ENCODE results near the gene MORN5.

Gene MORN5

DNA sequence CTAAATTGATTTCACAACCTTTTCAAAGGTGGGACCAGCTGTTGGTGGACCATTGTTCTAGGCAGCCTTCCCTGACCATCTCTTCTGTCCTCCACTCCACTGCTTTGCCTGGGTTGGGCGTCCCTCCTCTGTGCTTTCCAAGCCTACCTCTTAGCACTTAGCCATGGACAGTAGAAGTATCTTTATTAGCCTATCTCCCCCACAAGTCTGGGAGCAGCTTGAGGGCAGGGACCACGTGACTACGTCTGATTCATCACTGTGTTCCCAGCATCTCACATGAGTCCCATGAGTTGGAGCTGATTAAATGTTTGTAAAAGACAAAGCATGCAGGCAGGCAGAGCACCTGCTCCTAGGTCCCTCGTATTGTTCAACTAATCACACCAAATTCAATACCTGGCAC is 20.9 kb downstream of the MORN5 start:
- H3K4me1 ChIP-seq (ENCODE audit: control insufficient read depth, insufficient read depth, low read length), result peaks cover 10% of the 10 kb centered on the region
- H3K36me3 ChIP-seq (ENCODE audit: insufficient read depth, low read length), result no peaks in the 10 kb centered on the region
- no peak overlapping the region for H3K4me2 ChIP-seq (ENCODE audit: low read length)
- no peaks in the 10 kb centered on the region for H3K9me3 ChIP-seq (replicated peaks; ENCODE audit: low read length)
- peaks cover 56% of the 10 kb centered on the region for H3K27me3 ChIP-seq (ENCODE audit: control insufficient read depth, insufficient read depth, low read length)
- H3K4me3 ChIP-seq (ENCODE audit: low read length), result no peak overlapping the region
- no peak overlapping the region for H3K9ac ChIP-seq (ENCODE audit: low read depth, low read length)

DNA sequence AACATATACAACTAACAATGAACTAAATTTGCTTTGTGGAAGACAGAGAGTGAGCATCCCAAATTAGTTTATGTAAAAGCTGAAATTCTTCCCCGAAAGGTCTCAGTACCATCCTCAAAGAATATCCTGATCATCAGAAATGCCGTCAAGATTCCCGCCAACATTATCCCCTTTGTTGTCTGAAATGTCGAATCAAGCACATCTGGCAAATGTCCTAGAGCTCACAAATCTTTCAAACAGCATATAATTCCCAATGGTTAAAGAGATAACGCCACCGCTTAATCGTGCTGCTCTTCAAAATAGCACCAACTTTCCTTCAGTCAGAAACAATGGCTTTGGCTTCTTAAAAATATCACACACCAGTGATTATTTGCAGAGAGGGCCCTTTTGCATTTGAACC is 23.8 kb downstream of the MORN5 start:
- Histone ChIP-seq H3K27me3 (ENCODE audit: control insufficient read depth, insufficient read depth, low read length) (peaks cover 48% of the 10 kb centered on the region), H3K4me2 (ENCODE audit: low read length) (no peak overlapping the region)

DNA sequence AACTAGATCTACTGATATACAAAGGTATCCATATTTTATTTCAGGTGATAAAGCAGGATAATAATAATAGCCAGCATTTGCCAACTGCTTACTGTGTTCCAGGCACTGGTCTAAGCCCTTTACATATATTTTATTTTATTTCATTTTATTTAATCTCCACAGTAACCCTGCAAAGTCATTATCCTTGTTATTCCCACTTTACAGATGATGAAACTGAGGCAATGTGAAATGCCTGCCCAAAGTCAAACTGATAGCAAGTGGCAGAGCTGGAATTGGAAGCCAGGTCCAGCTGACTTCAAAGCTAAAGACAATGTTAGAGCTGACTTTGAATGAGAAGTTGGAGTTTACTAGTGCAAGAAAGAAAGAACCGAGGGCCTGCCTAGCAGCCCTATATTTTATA is 24.8 kb downstream of the MORN5 start:
- Histone ChIP-seq H3K36me3 (ENCODE audit: insufficient read depth, low read length) (no peaks in the 10 kb centered on the region), H3K4me1 (ENCODE audit: control insufficient read depth, insufficient read depth, low read length) (peaks cover 9% of the 10 kb centered on the region), H3K9ac (ENCODE audit: low read depth, low read length) (no peak overlapping the region), H3K4me3 (ENCODE audit: low read length) (no peak overlapping the region), H3K27me3 (ENCODE audit: control insufficient read depth, insufficient read depth, low read length) (peaks cover 39% of the 10 kb centered on the region), H3K9me3 (replicated peaks; ENCODE audit: low read length) (no peaks in the 10 kb centered on the region), H3K4me2 (ENCODE audit: low read length) (no peak overlapping the region)

More for the DNA sequence above, 23.8 kb downstream of the MORN5 start:
- Histone ChIP-seq H3K36me3 (ENCODE audit: insufficient read depth, low read length) (no peaks in the 10 kb centered on the region), H3K4me1 (ENCODE audit: control insufficient read depth, insufficient read depth, low read length) (peaks cover 10% of the 10 kb centered on the region), H3K9ac (ENCODE audit: low read depth, low read length) (no peak overlapping the region), H3K9me3 (replicated peaks; ENCODE audit: low read length) (no peaks in the 10 kb centered on the region), H3K4me3 (ENCODE audit: low read length) (no peak overlapping the region)

DNA sequence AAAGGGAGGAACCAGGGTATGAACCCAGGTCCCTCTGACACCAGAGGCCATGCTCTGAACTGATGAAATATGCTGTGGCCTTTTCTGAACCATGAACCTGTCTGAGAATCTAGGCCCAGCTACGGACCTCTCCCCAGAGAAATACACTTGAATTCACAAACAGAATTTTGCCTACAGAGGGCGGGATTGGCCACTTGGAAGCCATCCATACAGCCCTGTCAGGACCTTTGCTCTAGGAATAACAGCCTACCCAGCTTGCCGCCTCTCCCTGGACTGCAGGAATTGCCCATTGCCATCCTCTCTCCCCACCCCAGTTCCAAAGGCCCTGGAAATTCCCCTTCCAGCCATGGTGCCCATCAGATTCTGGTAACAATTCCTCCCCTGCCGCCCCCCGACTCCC is 26.6 kb downstream of the MORN5 start:
- H3K4me3 ChIP-seq (ENCODE audit: low read length), result no peak overlapping the region
- no peaks in the 10 kb centered on the region for H3K9me3 ChIP-seq (replicated peaks; ENCODE audit: low read length)
- peaks cover 39% of the 10 kb centered on the region for H3K27me3 ChIP-seq (ENCODE audit: control insufficient read depth, insufficient read depth, low read length)
- H3K4me1 ChIP-seq (ENCODE audit: control insufficient read depth, insufficient read depth, low read length), result no peaks in the 10 kb centered on the region
- H3K36me3 ChIP-seq (ENCODE audit: insufficient read depth, low read length), result no peaks in the 10 kb centered on the region
- no peak overlapping the region for H3K9ac ChIP-seq (ENCODE audit: low read depth, low read length)
- H3K4me2 ChIP-seq (ENCODE audit: low read length), result no peak overlapping the region

DNA sequence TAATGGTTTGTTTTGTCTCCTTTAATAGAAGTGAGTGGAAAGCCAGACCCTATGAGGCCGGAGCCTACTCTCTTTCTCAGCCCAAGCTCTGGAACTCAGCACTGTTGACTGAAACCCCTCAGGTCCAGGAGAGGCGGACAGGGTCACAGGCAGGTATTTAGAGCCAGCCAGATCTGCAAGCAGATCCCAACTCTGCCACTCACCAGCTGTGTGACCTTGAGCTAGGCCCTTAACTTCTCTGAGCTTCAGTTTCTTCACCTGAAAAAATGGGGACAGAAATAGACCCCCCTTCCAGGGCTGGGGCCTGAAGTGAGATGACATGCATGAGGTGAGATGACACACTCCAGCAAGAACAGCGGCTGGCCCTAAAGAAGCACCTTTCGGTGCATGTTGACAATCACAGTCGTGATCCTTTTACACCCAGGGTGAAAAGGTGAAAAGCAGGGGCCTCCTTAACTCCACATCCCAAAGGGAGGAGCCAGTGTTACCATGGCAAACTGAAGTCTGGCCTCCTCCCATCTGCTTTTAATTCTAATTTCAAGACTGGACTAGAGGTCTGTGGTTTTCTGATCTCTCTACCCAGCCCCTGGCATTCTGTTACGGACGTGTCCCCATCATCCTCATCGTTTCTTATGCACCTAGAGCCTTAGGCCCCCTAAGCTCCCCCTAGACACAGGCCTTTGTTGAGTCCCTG is 27.2 kb downstream of the MORN5 start:
- no peak overlapping the region for H3K4me3 ChIP-seq (ENCODE audit: low read length)
- no peaks in the 10 kb centered on the region for H3K4me1 ChIP-seq (ENCODE audit: control insufficient read depth, insufficient read depth, low read length)
- no peak overlapping the region for H3K9ac ChIP-seq (ENCODE audit: low read depth, low read length)
- no peaks in the 10 kb centered on the region for H3K9me3 ChIP-seq (replicated peaks; ENCODE audit: low read length)
- H3K36me3 ChIP-seq (ENCODE audit: insufficient read depth, low read length), result no peaks in the 10 kb centered on the region
- H3K27me3 ChIP-seq (ENCODE audit: control insufficient read depth, insufficient read depth, low read length), result peaks cover 41% of the 10 kb centered on the region
- no peak overlapping the region for H3K4me2 ChIP-seq (ENCODE audit: low read length)

DNA sequence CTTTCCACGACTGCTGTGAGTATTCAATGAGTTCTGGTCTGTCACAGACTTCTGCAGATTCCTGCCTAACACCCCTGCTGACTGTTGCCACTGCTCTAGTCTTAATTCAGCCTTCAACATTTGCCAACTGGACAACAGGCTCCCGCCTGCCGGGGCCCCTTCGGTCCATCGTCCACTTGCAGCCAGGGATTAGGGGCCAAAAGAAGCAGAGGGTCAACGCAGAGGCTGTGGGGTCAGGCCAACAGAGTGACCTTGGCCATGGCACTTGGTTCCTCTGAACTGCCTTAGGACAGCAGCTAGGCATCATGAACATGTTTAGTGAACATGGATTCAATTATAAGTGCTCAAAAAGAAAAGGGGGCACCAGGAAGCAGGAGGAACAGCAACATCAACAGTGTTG is 28.7 kb downstream of the MORN5 start:
- no peak overlapping the region for H3K9ac ChIP-seq (ENCODE audit: low read depth, low read length)
- H3K27me3 ChIP-seq (ENCODE audit: control insufficient read depth, insufficient read depth, low read length), result peaks cover 40% of the 10 kb centered on the region
- H3K4me3 ChIP-seq (ENCODE audit: low read length), result no peak overlapping the region
- no peaks in the 10 kb centered on the region for H3K4me1 ChIP-seq (ENCODE audit: control insufficient read depth, insufficient read depth, low read length)
- no peak overlapping the region for H3K4me2 ChIP-seq (ENCODE audit: low read length)
- H3K9me3 ChIP-seq (replicated peaks; ENCODE audit: low read length), result no peaks in the 10 kb centered on the region
- H3K36me3 ChIP-seq (ENCODE audit: insufficient read depth, low read length), result no peaks in the 10 kb centered on the region

DNA sequence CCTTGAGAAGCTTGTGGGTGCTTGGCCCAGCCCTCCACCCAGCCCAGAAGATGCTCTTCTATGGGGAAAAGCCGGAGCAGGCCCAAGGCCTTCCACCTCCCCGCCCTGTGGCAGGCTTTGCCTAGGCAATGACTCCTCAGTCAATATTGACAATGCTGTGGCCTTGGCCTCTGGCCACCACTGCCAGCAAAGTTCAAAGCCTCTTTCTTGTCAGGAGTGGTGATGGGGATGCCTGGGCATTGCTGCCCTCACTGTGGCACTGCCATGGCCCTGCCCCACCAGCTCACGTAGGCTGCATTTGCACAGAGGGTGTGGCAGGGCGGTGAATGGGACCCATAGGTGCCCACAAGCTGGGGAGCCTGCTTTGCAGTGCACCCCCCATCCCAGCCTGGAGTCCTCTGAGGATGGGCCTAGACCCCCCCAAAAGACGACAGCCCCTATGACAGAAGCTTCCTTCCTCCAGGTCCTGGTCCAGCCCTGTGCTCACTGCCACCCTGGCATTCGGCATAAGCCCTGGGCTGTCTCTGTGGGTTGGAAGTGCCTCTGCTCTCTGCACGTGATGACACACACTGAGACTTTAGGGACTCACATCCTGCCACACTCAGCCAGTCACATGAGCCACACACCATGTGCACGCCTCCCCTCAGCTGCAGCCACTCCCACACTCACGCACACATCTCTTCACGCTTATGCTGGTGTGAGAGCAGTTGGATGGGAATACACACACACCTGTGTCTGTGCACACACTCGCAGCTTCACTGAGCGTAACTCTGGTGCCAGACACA is 31.1 kb downstream of the MORN5 start:
- Histone ChIP-seq H3K4me3 (ENCODE audit: low read length) (no peak overlapping the region), H3K9ac (ENCODE audit: low read depth, low read length) (no peak overlapping the region), H3K4me2 (ENCODE audit: low read length) (no peak overlapping the region), H3K4me1 (ENCODE audit: control insufficient read depth, insufficient read depth, low read length) (no peaks in the 10 kb centered on the region), H3K36me3 (ENCODE audit: insufficient read depth, low read length) (no peaks in the 10 kb centered on the region), H3K27me3 (ENCODE audit: control insufficient read depth, insufficient read depth, low read length) (peaks cover 25% of the 10 kb centered on the region), H3K9me3 (replicated peaks; ENCODE audit: low read length) (no peaks in the 10 kb centered on the region)

DNA sequence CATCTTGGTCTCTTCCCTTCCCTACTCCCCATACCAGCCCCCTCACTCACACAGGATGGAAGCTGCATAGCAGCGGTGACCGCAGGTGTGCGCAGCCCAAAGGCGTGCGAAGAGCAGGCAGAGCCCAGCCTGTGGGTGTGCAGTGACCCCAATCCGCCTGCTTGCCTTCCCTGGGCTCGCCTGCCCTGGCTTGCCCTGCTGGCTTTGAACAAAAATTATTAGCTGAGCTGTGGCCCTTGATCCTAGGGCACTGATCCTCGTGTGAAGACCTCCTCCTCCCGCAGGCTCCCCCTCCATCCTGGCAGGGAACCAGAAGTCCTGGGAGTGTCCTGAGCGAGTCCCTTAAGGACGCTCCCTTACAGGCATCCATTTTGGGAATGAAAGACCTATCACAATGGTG is 31.9 kb downstream of the MORN5 start:
- no peaks in the 10 kb centered on the region for H3K9me3 ChIP-seq (replicated peaks; ENCODE audit: low read length)
- H3K4me3 ChIP-seq (ENCODE audit: low read length), result no peak overlapping the region
- no peak overlapping the region for H3K4me2 ChIP-seq (ENCODE audit: low read length)
- H3K4me1 ChIP-seq (ENCODE audit: control insufficient read depth, insufficient read depth, low read length), result no peaks in the 10 kb centered on the region
- H3K9ac ChIP-seq (ENCODE audit: low read depth, low read length), result no peak overlapping the region
- H3K27me3 ChIP-seq (ENCODE audit: control insufficient read depth, insufficient read depth, low read length), result peaks cover 19% of the 10 kb centered on the region
- no peaks in the 10 kb centered on the region for H3K36me3 ChIP-seq (ENCODE audit: insufficient read depth, low read length)

DNA sequence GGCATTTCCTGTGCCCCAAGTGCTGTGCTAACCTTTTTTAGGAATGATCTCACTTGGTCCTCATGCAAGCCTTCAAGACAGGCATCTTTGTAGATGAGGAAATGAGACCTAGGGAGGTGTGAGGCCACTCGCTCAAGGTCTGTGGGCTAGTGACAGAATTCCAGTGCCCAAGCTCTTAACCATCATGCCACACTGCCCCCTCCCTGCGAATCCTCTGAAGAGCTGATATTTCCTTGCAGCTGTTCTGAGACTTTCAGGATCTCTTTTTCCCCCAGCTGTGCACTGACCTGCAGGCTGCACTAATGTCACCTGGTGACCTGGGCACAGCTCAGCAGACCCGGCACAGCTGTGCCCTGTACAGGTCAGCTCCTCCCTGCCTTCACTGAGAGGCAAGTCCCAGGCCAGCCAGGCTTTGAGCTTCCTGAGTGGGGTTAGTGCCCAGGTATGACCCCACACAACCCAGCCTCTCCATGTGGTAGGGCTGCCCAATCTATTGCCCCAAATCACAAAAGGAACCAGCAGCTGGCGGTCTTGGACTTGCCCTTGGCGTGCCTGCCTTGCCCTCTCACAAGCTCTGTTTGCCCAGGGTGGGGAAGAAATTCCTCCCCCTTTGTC is 32.7 kb downstream of the MORN5 start:
- H3K9ac ChIP-seq (ENCODE audit: low read depth, low read length), result no peak overlapping the region
- H3K9me3 ChIP-seq (replicated peaks; ENCODE audit: low read length), result no peaks in the 10 kb centered on the region
- no peak overlapping the region for H3K4me3 ChIP-seq (ENCODE audit: low read length)
- H3K4me1 ChIP-seq (ENCODE audit: control insufficient read depth, insufficient read depth, low read length), result no peaks in the 10 kb centered on the region
- H3K4me2 ChIP-seq (ENCODE audit: low read length), result no peak overlapping the region
- no peaks in the 10 kb centered on the region for H3K36me3 ChIP-seq (ENCODE audit: insufficient read depth, low read length)
- H3K27me3 ChIP-seq (ENCODE audit: control insufficient read depth, insufficient read depth, low read length), result peaks cover 26% of the 10 kb centered on the region

DNA sequence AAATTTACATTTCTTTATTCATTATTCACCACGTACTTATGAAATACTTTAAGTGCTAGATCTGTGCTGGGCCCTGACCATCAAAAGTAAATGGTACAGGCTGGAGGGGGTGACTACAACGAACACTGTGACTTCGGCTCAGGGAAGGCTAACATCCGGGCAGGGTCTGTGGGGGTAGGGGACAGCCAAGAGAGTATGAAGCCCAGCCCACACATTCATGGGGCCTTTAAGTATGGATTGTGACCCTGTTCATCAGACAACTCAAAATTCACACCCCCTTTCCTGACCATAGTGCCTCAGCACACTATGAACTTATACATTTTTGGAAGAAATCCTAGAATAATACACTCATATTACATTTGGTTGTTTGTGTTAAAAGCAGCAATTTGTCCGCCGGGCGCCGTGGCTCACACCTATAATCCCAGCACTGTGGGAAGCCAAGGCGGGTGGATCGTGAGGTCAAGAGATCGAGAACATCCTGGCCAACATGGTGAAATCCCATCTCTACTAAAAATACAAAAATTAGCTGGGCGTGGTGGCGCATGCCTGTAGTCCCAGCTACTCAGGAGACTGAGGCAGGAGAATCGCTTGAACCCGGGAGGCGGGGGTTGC is 33.3 kb downstream of the MORN5 start:
- Histone ChIP-seq H3K9ac (ENCODE audit: low read depth, low read length) (no peak overlapping the region), H3K9me3 (replicated peaks; ENCODE audit: low read length) (no peaks in the 10 kb centered on the region), H3K4me3 (ENCODE audit: low read length) (no peak overlapping the region), H3K4me1 (ENCODE audit: control insufficient read depth, insufficient read depth, low read length) (no peaks in the 10 kb centered on the region), H3K27me3 (ENCODE audit: control insufficient read depth, insufficient read depth, low read length) (peaks cover 29% of the 10 kb centered on the region), H3K4me2 (ENCODE audit: low read length) (no peak overlapping the region), H3K36me3 (ENCODE audit: insufficient read depth, low read length) (no peaks in the 10 kb centered on the region)

DNA sequence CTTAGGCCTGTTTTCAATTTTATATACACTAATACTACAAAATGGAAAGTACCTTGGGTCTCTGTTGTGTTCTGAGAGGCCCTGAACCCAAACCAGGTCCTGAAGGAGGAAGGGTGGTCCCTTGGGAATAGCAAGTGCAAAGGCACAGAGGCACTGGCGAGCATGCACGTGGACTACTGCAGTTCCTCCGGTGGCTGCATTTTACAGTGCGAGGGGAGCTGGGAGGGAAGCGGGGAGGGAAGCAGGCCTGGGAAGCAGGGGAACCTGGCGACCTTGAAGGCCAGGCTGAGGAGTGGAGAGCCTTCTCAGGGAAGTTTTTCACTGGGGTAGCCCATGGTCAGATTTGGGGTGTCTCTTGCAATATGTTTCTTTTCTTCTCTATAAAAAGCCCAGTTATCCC is 33.9 kb downstream of the MORN5 start:
- Histone ChIP-seq H3K9me3 (replicated peaks; ENCODE audit: low read length) (no peaks in the 10 kb centered on the region), H3K4me3 (ENCODE audit: low read length) (no peak overlapping the region), H3K9ac (ENCODE audit: low read depth, low read length) (no peak overlapping the region), H3K4me2 (ENCODE audit: low read length) (no peak overlapping the region), H3K4me1 (ENCODE audit: control insufficient read depth, insufficient read depth, low read length) (no peaks in the 10 kb centered on the region), H3K36me3 (ENCODE audit: insufficient read depth, low read length) (no peaks in the 10 kb centered on the region), H3K27me3 (ENCODE audit: control insufficient read depth, insufficient read depth, low read length) (peaks cover 35% of the 10 kb centered on the region)
